Activated T-helper 17 cell treated with anti-CD3 and anti-CD28 coated beads, Interleukin-2, amount 50 U/mL, for 72 hours (primary cell): ENCODE measurements around the gene NYAP2. TPM values are rescaled to one million over a fixed set of nuclear protein-coding genes. Genes with fewer than 3 reads are reported as not detected.

ENCODE experiments used
- ATAC-seq: fragments of 150-1000 bp; cut with Tn5 transposase; replicated peaks from 2 replicates; pipeline ENCODE4 v1.10.0; 2021; ENCODE audit warnings: mild to moderate bottlenecking, moderate library complexity
- H3K27ac Mint-ChIP-seq: one replicate; pipeline ENCODE4 v1.8.0; 2022; ENCODE audit warnings: mixed read lengths
- H3K27me3 Mint-ChIP-seq: one replicate; pipeline ENCODE4 v1.8.0; 2022; ENCODE audit warnings: mixed read lengths
- H3K36me3 Mint-ChIP-seq: one replicate; pipeline ENCODE4 v1.8.0; 2022; ENCODE audit warnings: low read depth, mild to moderate bottlenecking, mixed read lengths
- H3K4me1 Mint-ChIP-seq: one replicate; pipeline ENCODE4 v1.8.0; 2022; ENCODE audit warnings: mixed read lengths
- H3K4me3 Mint-ChIP-seq: one replicate; pipeline ENCODE4 v1.8.0; 2022; ENCODE audit warnings: mild to moderate bottlenecking, mixed read lengths
- H3K9me3 Mint-ChIP-seq: one replicate; pipeline ENCODE4 v1.8.0; 2022; ENCODE audit warnings: mixed read lengths
- total RNA-seq, 2 donors: library from RNA; stranded (reverse); gene quantifications; one replicate each; pipeline ENCODE4 v1.2.3, GENCODE V29; 2022

The NYAP2 gene
- total RNA-seq, 2 donors from 2014 or later = 0.19 TPM; not detected in 1

DNA sequence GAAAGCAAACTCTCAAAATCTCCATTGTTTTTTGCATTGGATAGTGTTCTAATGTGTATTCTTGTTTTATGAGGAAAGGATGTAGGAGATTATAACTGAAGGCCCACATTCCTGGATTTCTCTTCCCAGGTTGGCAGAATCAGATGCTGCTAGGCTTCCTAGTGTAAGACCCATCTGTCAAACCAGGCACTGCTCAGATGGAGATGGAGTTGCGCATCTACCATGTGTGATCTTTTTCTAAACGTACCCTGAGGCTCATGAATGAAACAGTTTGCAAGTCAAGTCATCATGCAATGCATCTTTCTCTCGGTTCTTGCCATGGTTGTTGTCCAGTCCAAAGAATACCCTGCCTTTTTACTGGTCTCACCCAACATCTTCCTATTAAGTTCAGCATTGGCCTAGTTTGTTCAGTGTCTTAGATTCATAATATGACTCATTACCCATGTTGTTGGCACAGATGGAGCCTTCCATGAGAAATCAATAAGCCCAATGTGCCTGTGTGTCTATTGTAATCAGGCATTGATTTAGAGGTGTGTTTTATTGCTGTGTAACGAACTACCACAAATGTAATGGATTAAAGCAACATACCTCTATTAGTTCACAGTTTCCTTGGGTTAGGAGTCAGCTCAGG lies 127.4 kb downstream of the NYAP2 start:
- no peak for ATAC-seq
- H3K4me3 Mint-ChIP-seq = no peak overlapping the region
- no peaks in the 10 kb centered on the region for H3K9me3 Mint-ChIP-seq
- no peaks in the 10 kb centered on the region for H3K4me1 Mint-ChIP-seq
- H3K27ac Mint-ChIP-seq = no peak overlapping the region
- H3K36me3 Mint-ChIP-seq = no peaks in the 10 kb centered on the region
- H3K27me3 Mint-ChIP-seq = peaks cover 13% of the 10 kb centered on the region

- no peaks in the 10 kb centered on the region for H3K4me1 Mint-ChIP-seq
These were observed 132.0 kb downstream of the NYAP2 start for GRCh38 chr2:225531559-225531958.

GRCh38 chr2:225532096-225532495 lies 132.6 kb downstream of the NYAP2 start:
- no peaks in the 10 kb centered on the region for H3K36me3 Mint-ChIP-seq
- ATAC-seq = no peak
- no peaks in the 10 kb centered on the region for H3K9me3 Mint-ChIP-seq
- H3K4me1 Mint-ChIP-seq = no peaks in the 10 kb centered on the region
- no peak overlapping the region for H3K4me3 Mint-ChIP-seq
- H3K27me3 Mint-ChIP-seq = peaks cover 6% of the 10 kb centered on the region
- H3K27ac Mint-ChIP-seq = no peak overlapping the region

More at GRCh38 chr2:225531559-225531958, 132.0 kb downstream of the NYAP2 start:
- Mint-ChIP-seq H3K4me3 (no peak overlapping the region), H3K27me3 (peaks cover 6% of the 10 kb centered on the region), H3K9me3 (no peaks in the 10 kb centered on the region), H3K27ac (no peak overlapping the region), H3K36me3 (no peaks in the 10 kb centered on the region)
- ATAC-seq = no peak

DNA sequence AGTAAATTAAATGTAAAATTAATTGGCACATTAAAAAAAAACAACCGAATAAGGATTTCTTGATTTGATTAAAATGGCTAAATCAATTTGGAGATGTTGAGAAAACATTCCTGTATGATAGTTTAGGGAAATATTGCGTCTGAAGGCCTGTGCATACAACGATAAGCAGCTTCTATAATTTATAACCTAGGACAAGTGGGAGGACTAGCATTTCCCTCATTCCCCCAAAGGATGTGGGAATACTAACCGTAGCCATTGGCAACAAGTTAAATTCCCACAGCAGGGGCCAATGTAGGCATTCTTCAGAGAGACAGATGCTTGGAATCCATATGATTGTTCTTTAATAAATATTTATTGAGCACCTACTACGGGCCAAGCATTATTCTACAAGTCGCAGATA lies 134.5 kb downstream of the NYAP2 start:
- no peaks in the 10 kb centered on the region for H3K9me3 Mint-ChIP-seq
- no peaks in the 10 kb centered on the region for H3K4me1 Mint-ChIP-seq
- H3K4me3 Mint-ChIP-seq = no peak overlapping the region
- H3K27me3 Mint-ChIP-seq = peaks cover 6% of the 10 kb centered on the region
- H3K27ac Mint-ChIP-seq = no peak overlapping the region
- H3K36me3 Mint-ChIP-seq = no peaks in the 10 kb centered on the region
- ATAC-seq = no peak

- Mint-ChIP-seq H3K27ac (no peak overlapping the region), H3K27me3 (peaks cover 6% of the 10 kb centered on the region), H3K4me3 (no peak overlapping the region), H3K36me3 (no peaks in the 10 kb centered on the region), H3K9me3 (no peaks in the 10 kb centered on the region), H3K4me1 (no peaks in the 10 kb centered on the region)
- no peak for ATAC-seq
These were observed 135.2 kb downstream of the NYAP2 start for GRCh38 chr2:225534697-225535096.

DNA sequence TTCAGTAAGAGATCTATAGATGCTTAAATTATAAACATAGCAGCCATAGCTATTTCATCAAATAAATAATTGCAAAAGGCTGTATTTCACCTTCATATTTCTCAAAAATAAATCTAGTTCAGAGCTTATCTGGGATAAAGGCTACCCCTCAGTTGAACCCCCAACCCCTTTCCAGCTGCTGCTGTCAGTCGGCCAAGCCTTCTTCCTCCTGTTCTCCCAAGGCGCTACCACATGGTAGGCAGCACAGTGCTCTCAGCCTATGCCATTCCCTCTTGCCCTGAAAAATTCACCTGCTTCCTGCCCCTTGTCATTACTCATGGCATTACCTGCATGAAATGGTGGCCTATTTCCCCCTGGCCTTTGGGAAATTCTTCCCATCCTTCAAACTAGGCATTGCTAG lies 136.5 kb downstream of the NYAP2 start:
- Mint-ChIP-seq H3K4me1 (no peaks in the 10 kb centered on the region), H3K27me3 (no peaks in the 10 kb centered on the region), H3K27ac (no peak overlapping the region), H3K4me3 (no peak overlapping the region), H3K9me3 (peaks cover 3% of the 10 kb centered on the region), H3K36me3 (no peaks in the 10 kb centered on the region)
- no peak for ATAC-seq

DNA sequence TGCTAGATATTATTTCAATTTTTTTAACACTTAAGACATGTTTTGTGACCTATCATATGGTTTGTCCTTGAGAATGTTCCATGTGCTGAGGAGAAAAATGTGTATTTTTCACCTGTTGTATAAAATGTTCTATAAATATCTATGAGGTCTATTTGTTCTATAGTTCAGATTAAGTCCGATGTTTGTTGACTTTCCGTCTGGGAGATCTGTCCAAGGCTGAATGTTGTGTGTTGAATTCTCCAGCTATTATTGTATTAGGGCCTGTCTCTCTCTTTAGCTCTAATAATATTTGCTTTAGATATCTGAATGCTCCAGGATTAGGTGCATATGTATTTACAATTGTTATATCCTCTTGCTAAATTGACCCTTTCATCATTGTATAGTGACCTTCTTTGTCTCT lies 144.1 kb downstream of the NYAP2 start:
- Mint-ChIP-seq H3K36me3 (no peaks in the 10 kb centered on the region), H3K4me1 (no peaks in the 10 kb centered on the region), H3K9me3 (peaks cover 3% of the 10 kb centered on the region), H3K4me3 (no peak overlapping the region), H3K27ac (no peak overlapping the region), H3K27me3 (peaks cover 6% of the 10 kb centered on the region)
- ATAC-seq = no peak

DNA sequence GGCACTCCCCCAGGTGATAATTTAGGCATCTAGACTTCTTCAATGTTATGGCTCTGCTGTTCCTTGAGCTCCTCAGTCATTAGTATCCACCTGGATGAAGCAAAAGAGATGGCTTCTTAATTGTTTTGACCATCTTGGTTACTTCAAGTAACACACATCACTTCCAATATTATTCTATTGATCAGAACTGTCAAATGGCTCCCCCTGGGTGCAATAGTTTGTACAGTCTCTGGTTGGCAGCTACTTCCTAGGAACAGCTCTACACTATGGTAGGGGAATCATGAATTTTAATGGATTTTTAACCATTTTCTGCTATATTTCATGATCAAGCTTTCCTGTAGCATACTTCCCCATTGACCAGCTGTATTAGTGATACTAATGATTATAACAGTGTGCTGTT lies 157.0 kb downstream of the NYAP2 start:
- no peak overlapping the region for H3K4me3 Mint-ChIP-seq
- H3K36me3 Mint-ChIP-seq = no peaks in the 10 kb centered on the region
- H3K4me1 Mint-ChIP-seq = no peaks in the 10 kb centered on the region
- peaks cover 20% of the 10 kb centered on the region for H3K27me3 Mint-ChIP-seq
- no peak overlapping the region for H3K27ac Mint-ChIP-seq
- no peaks in the 10 kb centered on the region for H3K9me3 Mint-ChIP-seq
- ATAC-seq = no peak

DNA sequence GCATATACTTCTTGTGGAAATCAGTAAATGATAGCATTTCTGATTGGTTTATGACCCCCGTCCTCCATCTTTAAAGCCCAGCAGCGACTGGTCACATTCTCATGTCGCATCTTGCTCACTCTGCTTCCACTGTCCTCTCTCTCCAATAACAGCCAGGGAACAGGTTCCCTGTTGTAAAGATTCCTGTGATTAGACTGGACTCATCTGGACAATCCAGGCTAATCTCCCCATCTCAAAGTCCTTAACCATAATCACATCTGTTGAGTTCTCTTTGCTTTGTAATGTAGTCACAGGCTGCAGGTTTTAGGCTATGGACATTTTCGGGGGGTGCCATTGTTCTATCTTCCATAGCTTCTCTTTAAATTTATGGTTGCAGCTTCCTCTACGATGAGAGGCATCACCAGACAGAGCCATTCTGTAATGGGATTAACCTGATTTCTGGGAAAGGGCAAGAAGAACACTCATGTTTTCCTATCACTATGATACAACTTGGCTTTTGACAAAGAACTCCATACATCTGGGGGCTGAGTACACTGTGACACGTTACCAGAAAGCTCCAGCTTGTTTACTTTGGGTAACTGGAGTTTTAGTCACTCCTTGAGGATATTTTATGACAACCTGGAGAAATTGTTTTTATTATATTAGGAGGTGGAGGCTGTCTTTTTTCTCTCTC lies 159.0 kb downstream of the NYAP2 start:
- ATAC-seq = no peak
- Mint-ChIP-seq H3K9me3 (no peaks in the 10 kb centered on the region), H3K27me3 (peaks cover 30% of the 10 kb centered on the region), H3K36me3 (no peaks in the 10 kb centered on the region), H3K4me1 (no peaks in the 10 kb centered on the region), H3K4me3 (no peak overlapping the region), H3K27ac (no peak overlapping the region)

DNA sequence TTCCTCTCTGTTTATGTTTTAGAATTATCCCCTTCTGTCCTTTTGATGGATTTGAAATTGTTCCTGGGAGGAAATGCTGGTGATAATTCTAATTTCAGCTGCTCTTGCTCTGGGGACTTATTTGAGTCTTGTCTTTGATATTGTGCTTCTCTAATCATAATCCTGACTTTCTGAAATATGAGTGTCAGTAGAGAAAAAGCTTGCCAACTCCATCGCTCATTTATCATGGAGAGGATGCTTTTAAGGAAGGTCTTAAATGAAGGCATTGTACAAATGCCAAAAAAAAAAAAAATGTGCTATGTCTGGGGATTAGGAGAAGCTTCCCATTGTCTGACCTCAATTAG lies 159.5 kb downstream of the NYAP2 start:
- no peak for ATAC-seq
- Mint-ChIP-seq H3K27ac (no peak overlapping the region), H3K4me3 (no peak overlapping the region), H3K4me1 (no peaks in the 10 kb centered on the region), H3K9me3 (no peaks in the 10 kb centered on the region), H3K36me3 (no peaks in the 10 kb centered on the region), H3K27me3 (peaks cover 31% of the 10 kb centered on the region)

GRCh38 chr2:225566798-225567197 lies 167.3 kb downstream of the NYAP2 start:
- Mint-ChIP-seq H3K4me1 (no peaks in the 10 kb centered on the region), H3K27ac (no peak overlapping the region), H3K36me3 (no peaks in the 10 kb centered on the region), H3K9me3 (peaks cover 2% of the 10 kb centered on the region), H3K4me3 (no peak overlapping the region), H3K27me3 (peaks cover 25% of the 10 kb centered on the region)
- no peak for ATAC-seq

- H3K4me1 Mint-ChIP-seq = no peaks in the 10 kb centered on the region
- no peak overlapping the region for H3K4me3 Mint-ChIP-seq
- no peak overlapping the region for H3K27ac Mint-ChIP-seq
- peaks cover 4% of the 10 kb centered on the region for H3K9me3 Mint-ChIP-seq
- H3K27me3 Mint-ChIP-seq = peaks cover 20% of the 10 kb centered on the region
- no peaks in the 10 kb centered on the region for H3K36me3 Mint-ChIP-seq
- ATAC-seq = no peak
These were observed 170.5 kb downstream of the NYAP2 start for GRCh38 chr2:225569995-225570394.

DNA sequence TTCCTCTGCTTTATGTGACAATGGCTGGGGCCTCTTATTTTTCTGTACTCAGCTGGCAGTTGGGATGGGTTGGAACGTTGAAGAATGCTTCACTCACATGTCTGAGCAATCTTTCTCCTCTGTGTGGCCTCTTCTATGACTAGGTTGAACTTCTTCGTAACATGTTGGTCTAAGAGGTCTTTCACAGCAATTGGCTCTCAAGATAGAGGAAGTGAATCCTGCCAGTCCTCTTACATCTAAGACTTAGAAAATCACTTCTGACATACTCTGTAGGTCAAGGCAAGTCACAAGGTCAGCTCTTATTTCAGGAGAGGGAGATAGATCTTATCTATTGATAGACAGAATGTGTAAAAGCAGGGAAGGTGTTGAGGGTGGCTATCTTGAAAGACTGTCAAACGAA lies 174.1 kb downstream of the NYAP2 start:
- Mint-ChIP-seq H3K27me3 (peaks cover 18% of the 10 kb centered on the region), H3K4me1 (no peaks in the 10 kb centered on the region), H3K4me3 (no peak overlapping the region), H3K36me3 (no peaks in the 10 kb centered on the region), H3K9me3 (peaks cover 4% of the 10 kb centered on the region), H3K27ac (no peak overlapping the region)
- no peak for ATAC-seq

- Mint-ChIP-seq H3K27ac (no peak overlapping the region), H3K27me3 (peaks cover 25% of the 10 kb centered on the region), H3K36me3 (no peaks in the 10 kb centered on the region), H3K4me3 (no peak overlapping the region), H3K4me1 (no peaks in the 10 kb centered on the region), H3K9me3 (peaks cover 4% of the 10 kb centered on the region)
- ATAC-seq = no peak
These were observed 175.2 kb downstream of the NYAP2 start for GRCh38 chr2:225574582-225575138.

DNA sequence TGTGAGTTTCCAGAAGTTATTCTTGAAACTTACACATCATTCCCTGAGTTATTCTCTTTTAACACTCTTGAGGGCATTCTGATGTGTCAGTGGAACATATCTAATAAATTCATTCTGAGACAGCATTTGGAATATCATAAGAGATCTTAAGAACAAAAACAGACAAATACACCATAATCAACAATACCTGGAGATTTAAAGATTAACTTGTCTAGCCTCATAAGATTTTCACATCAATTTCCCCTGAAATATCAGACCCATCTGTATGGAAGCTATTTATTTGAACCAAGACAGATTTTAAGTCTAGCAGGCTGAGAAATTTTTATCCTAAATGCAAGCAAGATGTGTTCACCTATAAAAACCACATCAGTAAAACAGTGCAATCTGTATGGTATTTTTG lies 181.6 kb downstream of the NYAP2 start:
- no peak for ATAC-seq
- Mint-ChIP-seq H3K4me3 (no peak overlapping the region), H3K4me1 (no peaks in the 10 kb centered on the region), H3K27me3 (peaks cover 17% of the 10 kb centered on the region), H3K9me3 (no peaks in the 10 kb centered on the region), H3K27ac (no peak overlapping the region), H3K36me3 (no peaks in the 10 kb centered on the region)
